ENCODE measurements around the gene NPTXR. TPM values are rescaled to one million over a fixed set of nuclear protein-coding genes. Genes with fewer than 3 reads are reported as not detected.

Gene NPTXR
- total RNA-seq, 2 donors from 2014 or later, result 2.1 to 2.5 TPM

DNA sequence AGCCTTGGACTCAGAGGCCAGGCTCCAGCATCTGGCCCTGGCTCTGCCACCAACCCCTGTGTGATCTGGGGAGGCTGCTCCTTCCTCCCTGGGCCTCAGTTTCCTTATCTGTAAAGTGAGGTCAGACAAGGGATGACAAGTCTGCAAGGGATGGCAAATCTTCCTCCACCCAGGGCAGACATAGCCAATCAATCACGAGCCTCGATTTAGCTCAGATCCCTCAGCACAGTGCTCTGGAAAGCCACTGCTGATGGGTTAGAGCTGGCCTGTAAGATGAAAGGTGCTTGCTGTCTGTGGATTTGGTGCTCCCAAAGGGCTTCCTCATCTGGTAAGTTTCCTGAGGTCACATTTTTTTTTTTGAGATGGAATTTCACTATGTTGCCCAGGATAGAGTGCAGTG is 20.2 kb downstream of the NPTXR start:
- peaks cover 14% of the 10 kb centered on the region for H3K27me3 Mint-ChIP-seq (ENCODE audit: insufficient read depth)
- Histone ChIP-seq H3K9me3 (ENCODE audit: control insufficient read depth, low read length) (no peaks in the 10 kb centered on the region), H3K27me3 (ENCODE audit: control insufficient read depth, insufficient read depth, low read length, poor library complexity, severe bottlenecking) (peaks cover 12% of the 10 kb centered on the region), H3K4me1 (ENCODE audit: control insufficient read depth, insufficient read depth, low read length) (no peaks in the 10 kb centered on the region), H3K4me3 (ENCODE audit: low read length) (no peak overlapping the region), H3K27ac (ENCODE audit: low read depth, low read length) (no peak overlapping the region), H3K9ac (ENCODE audit: extremely low read depth, low read length, poor library complexity, severe bottlenecking) (no peak overlapping the region), H3K36me3 (ENCODE audit: control insufficient read depth, insufficient read depth, low read length) (no peaks in the 10 kb centered on the region)
- no peak for DNase-seq
- WGBS, 2 experiments (ENCODE audit: insufficient coverage in 1 of 2, insufficient read length in 1 of 2), result 88% methylated on average over 2 of the region's 2 CpGs; no CpG with 5 or more reads in 1 of the 2 experiments
- H3K36me3 Mint-ChIP-seq (ENCODE audit: low read depth), result no peaks in the 10 kb centered on the region
- TF ChIP-seq, protein P1, sequence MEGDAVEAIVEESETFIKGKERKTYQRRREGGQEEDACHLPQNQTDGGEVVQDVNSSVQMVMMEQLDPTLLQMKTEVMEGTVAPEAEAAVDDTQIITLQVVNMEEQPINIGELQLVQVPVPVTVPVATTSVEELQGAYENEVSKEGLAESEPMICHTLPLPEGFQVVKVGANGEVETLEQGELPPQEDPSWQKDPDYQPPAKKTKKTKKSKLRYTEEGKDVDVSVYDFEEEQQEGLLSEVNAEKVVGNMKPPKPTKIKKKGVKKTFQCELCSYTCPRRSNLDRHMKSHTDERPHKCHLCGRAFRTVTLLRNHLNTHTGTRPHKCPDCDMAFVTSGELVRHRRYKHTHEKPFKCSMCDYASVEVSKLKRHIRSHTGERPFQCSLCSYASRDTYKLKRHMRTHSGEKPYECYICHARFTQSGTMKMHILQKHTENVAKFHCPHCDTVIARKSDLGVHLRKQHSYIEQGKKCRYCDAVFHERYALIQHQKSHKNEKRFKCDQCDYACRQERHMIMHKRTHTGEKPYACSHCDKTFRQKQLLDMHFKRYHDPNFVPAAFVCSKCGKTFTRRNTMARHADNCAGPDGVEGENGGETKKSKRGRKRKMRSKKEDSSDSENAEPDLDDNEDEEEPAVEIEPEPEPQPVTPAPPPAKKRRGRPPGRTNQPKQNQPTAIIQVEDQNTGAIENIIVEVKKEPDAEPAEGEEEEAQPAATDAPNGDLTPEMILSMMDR (conservative IDR thresholded peaks at IDR 0.05), result no peak
- H3K9me3 Mint-ChIP-seq, result no peaks in the 10 kb centered on the region
- no peak overlapping the region for H3K27ac Mint-ChIP-seq
- H3K4me1 Mint-ChIP-seq, result no peaks in the 10 kb centered on the region
- H3K4me3 Mint-ChIP-seq, result no peak overlapping the region

GRCh38 chr22:38823076-38823475 is 20.8 kb downstream of the NPTXR start:
- Histone ChIP-seq H3K9me3 (ENCODE audit: control insufficient read depth, low read length) (no peaks in the 10 kb centered on the region), H3K27me3 (ENCODE audit: control insufficient read depth, insufficient read depth, low read length, poor library complexity, severe bottlenecking) (peaks cover 12% of the 10 kb centered on the region), H3K36me3 (ENCODE audit: control insufficient read depth, insufficient read depth, low read length) (no peaks in the 10 kb centered on the region), H3K4me3 (ENCODE audit: low read length) (no peak overlapping the region), H3K4me1 (ENCODE audit: control insufficient read depth, insufficient read depth, low read length) (no peaks in the 10 kb centered on the region), H3K9ac (ENCODE audit: extremely low read depth, low read length, poor library complexity, severe bottlenecking) (no peak overlapping the region), H3K27ac (ENCODE audit: low read depth, low read length) (no peak overlapping the region)
- Mint-ChIP-seq H3K36me3 (ENCODE audit: low read depth) (no peaks in the 10 kb centered on the region), H3K27ac (no peak overlapping the region), H3K4me1 (no peaks in the 10 kb centered on the region), H3K27me3 (ENCODE audit: insufficient read depth) (peaks cover 18% of the 10 kb centered on the region), H3K9me3 (no peaks in the 10 kb centered on the region), H3K4me3 (no peak overlapping the region)
- TF ChIP-seq, protein P1 (conservative IDR thresholded peaks at IDR 0.05), result no peak
- WGBS, 2 experiments (ENCODE audit: insufficient coverage in 1 of 2, insufficient read length in 1 of 2), result 90 to 100% methylated on average over 2 to 4 of the region's 4 CpGs
- DNase-seq, result no peak

DNA sequence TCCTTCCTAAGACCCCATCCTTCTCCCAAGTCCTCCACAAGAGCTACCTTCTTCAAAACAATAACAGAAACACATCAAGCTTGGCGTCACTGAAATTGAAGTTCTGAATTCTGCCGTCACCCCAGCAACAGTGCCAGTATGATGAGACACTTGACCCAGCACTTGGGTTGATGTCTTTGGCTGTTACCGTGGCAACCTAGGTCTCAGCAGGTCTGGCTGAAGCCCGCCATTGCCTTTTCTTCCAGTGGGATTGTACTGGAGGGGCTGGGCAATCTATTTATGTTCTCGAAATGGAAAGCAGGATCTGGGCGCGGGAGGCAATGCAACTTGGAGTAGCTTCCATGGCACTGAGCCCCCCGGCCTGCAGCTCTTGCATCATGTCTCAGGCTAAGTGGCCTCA is 23.8 kb downstream of the NPTXR start:
- Mint-ChIP-seq H3K27me3 (ENCODE audit: insufficient read depth) (peaks cover 32% of the 10 kb centered on the region), H3K36me3 (ENCODE audit: low read depth) (no peaks in the 10 kb centered on the region), H3K4me1 (peaks cover 2% of the 10 kb centered on the region), H3K27ac (no peak overlapping the region), H3K9me3 (no peaks in the 10 kb centered on the region), H3K4me3 (no peak overlapping the region)
- 76 to 89% methylated on average over 7 to 8 of the region's 8 CpGs for WGBS, 2 experiments (ENCODE audit: insufficient coverage in 1 of 2, insufficient read length in 1 of 2)
- TF ChIP-seq, protein P1 (conservative IDR thresholded peaks at IDR 0.05), result no peak
- Histone ChIP-seq H3K36me3 (ENCODE audit: control insufficient read depth, insufficient read depth, low read length) (no peaks in the 10 kb centered on the region), H3K4me3 (ENCODE audit: low read length) (no peak overlapping the region), H3K9me3 (ENCODE audit: control insufficient read depth, low read length) (no peaks in the 10 kb centered on the region), H3K27me3 (ENCODE audit: control insufficient read depth, insufficient read depth, low read length, poor library complexity, severe bottlenecking) (peaks cover 12% of the 10 kb centered on the region), H3K9ac (ENCODE audit: extremely low read depth, low read length, poor library complexity, severe bottlenecking) (no peak overlapping the region), H3K4me1 (ENCODE audit: control insufficient read depth, insufficient read depth, low read length) (no peaks in the 10 kb centered on the region), H3K27ac (ENCODE audit: low read depth, low read length) (no peak overlapping the region)
- no peak for DNase-seq

All from endodermal cell (in vitro differentiated cells).